Measurements from ENCODE around the gene VTA1. TPM values are rescaled to one million over a fixed set of nuclear protein-coding genes. Genes with fewer than 3 reads are reported as not detected.
"Not testable (repeated sequence)": the region's sequence is repeated elsewhere in the genome, so short reads cannot be mapped to it uniquely, and the experiment has no call there.

Gene VTA1, protein sequence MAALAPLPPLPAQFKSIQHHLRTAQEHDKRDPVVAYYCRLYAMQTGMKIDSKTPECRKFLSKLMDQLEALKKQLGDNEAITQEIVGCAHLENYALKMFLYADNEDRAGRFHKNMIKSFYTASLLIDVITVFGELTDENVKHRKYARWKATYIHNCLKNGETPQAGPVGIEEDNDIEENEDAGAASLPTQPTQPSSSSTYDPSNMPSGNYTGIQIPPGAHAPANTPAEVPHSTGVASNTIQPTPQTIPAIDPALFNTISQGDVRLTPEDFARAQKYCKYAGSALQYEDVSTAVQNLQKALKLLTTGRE
- 43.9 and 46.0 TPM in 2 replicates for total RNA-seq (2014; rRNA removed; shearing (Covaris generic))
- polyA plus RNA-seq (2014; cell fraction: nucleus; rRNA removed), result 18.2 and 39.5 TPM in 2 replicates

DNA sequence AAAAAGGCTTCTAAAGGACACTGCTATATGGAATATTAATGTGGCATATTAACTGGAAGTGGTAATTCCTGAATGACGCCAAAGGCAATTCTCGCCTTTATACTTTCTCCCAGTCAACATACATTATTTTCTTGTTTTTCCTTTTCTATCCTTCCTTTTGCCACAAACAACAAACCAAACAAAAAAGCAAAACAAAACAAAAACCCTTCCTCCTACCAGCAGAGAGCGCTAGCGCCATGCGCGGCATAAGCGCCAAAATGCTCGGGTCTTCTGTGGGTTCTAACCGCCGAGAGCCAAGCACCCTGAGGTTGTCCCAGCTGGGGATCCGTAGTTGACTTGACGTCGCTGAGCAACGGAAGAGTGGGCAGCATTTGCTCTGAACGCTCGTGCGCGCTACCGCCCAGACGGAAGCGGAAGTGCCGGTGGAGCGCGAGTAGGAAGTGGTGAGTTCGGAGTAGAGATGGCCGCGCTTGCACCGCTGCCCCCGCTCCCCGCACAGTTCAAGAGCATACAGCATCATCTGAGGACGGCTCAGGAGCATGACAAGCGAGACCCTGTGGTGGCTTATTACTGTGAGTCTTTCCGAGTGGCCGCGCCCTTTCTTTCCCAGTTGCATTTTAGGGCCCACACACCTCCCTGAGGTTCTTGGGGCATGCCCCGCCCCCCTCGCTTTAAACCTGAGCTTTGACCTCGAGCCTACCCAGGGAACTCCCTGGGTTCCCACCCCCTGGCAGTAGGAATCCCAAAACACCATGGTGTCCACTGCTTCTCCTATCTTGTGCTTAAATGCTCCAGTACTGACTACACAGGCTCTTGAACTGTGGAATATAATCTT is at the start of gene VTA1, which contains the start of gene NMBR:
Gene VTA1, plus strand, starts transcription at position 436 of the 835 bp plus-strand sequence. Its CDS starts 25 bp downstream, at position 461.
Gene NMBR, minus strand, starts transcription at position 295 of the 835 bp plus-strand sequence. CDS start 58,464 bp downstream, outside the sequence.
- peak; percentile 96 for DNase-seq (ENCODE audit: extremely low read depth, low read depth)

DNA sequence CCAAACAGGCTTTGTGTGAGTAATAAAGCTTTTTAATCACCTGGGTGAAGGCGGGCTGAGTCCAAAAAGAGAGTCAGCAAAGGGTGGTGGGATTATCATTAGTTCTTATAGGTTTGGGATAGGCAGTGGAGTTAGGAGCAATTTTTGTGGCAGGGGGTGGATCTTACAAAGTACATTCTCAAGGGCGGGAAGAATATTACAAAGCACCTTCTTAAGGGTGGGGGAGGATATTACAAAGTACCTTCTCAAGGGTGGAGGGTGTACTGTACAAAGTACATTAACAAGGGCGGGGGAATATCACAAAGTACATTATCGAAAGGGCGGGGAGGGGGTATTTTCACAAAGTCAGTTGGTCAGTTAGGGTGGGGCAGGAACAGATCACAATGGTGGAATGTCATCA is 42.2 kb upstream of the VTA1 start:
- DNase-seq (ENCODE audit: extremely low read depth, low read depth), result not testable (repeated sequence)

DNA sequence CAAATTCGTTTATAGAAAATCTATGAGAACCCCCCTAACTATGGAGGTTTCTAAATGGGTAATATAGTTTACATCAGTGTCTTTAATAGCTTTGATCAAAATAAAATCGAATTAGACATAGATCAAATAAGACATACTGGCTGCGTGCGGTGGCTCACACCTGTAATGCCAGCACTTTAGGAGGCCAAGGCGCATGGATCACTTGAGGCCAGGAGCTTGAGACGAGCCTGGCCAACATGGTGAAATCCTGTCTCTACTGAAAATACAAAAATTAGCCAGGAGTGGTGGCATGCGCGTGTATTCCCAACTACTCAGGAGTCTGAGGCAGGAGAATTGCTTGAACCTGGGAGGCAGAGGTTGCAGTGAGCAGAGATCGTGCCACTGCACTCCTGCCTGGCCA is 36.2 kb upstream of the VTA1 start:
- DNase-seq (ENCODE audit: extremely low read depth, low read depth), result not testable (repeated sequence)

DNA sequence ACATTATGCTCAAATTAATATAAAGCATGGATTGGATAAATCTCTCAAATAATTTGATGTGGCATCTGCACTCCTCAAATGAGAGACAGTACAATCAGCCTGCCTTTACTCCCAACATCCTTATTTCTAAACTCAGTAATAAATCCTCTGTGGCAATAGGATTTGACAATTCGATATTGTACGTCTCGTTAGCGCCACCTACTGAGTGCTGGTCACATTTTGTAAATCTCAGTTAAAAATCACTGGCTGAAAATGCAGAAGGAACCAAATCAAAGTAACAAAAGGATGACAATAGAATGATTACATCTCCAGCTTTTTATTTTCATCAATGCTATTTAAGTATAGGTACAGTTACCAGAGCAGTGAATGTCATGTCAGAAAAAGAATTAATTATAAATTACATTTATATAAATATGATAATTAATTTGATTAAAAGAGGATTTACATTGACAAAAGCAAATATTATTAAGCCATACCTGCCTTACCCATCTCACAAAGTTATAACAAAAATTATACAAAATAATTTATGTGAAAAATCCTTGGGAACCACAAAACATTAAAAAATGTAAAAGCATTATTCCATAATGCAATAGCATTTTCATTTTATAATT is 34.5 kb upstream of the VTA1 start:
- DNase-seq (ENCODE audit: extremely low read depth, low read depth), result peak; percentile 56

DNA sequence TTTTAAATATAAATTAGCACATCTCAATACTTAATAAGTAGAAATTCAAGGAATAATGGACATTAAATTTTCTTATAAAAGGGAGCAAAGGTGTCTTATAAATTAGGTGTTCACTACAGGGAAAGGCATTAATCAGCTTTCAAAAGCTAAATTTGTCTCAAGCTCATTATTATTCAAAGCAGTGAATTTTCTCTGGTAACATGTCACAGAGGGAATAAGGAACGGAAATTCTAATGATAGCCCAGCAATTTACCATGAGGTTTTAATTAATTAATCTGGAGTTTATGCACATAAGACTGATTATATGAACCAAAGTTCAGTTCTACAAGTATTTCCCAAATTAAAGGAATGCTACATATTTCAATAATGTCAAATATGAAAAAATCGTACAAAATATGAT is 29.7 kb upstream of the VTA1 start:
- DNase-seq (ENCODE audit: extremely low read depth, low read depth), result no peak

DNA sequence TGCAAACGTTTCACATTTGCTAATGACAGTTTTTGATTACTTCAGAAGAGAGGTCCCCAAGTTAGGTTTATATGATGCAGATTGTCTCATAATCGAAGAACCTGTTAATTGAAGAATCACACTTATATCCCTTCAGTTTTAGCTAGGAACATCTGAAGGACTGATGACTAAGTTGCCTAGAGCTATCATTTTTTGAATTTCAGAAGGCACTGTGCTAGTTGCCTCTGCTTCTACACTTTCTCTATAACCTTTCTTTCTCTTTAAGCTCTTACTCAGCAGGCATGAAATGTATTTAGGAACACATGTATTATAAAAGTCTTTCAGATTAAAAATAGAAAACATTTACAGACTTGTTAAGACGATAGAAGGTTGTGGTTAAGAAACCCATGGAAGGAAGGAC is 28.7 kb upstream of the VTA1 start:
- no peak for DNase-seq (ENCODE audit: extremely low read depth, low read depth)

DNA sequence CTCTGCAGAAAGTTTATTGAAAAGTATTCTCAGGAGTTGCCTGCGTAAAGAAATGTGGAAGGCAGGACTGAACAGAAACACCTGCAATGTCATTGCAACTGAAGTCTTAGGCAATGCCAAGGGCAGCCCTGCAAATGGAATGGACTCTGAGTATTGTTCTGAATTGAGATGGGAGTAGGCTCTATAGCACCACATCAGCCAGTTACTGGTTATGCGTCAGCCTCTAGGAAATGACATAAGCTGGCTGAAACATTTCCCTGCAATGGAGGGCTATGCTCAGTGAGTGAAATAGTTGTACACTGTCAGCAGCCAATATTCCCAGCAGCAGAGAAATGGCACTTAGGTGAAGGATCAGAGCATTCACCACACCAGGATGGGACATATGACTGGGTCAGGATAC is 28.1 kb upstream of the VTA1 start:
- DNase-seq (ENCODE audit: extremely low read depth, low read depth), result no peak

DNA sequence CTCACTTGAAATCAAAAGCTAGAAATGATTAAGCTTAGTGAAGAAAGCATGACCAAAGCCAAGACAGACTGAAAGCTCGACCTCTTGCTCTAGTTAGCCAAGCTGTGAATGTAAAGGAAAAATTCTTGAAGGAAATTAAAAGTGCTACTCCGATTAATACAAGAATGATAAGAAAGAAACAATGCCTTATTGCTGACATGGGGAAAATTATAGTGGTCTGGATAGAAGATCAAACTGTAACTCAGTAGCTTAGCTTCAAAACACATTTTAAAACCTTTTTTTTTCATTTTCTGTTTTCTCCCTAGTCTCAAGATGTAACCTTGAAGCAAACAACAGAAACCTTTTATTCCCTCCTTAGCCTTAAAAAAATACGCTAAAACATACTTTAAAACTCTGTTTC is 25.7 kb upstream of the VTA1 start:
- DNase-seq (ENCODE audit: extremely low read depth, low read depth), result no peak

DNA sequence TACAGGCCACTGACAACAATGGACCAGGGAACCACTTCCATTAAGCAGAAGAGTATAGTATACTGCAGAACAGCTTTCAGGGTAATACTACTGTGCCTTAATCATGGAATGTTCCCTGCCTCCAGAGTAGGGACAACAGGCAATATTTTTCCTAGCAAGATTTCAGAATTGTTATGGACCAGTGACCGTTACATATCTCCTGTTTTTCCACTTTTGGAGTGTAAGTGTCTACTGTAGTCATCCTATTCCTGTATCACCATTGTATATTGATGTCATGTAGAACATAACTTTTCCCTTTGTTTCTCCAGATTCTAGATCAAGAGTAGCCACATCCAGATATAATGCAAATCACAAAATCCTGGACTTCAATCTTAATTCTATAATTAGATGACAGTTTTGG is 16.2 kb upstream of the VTA1 start:
- no peak for DNase-seq (ENCODE audit: extremely low read depth, low read depth)

DNA sequence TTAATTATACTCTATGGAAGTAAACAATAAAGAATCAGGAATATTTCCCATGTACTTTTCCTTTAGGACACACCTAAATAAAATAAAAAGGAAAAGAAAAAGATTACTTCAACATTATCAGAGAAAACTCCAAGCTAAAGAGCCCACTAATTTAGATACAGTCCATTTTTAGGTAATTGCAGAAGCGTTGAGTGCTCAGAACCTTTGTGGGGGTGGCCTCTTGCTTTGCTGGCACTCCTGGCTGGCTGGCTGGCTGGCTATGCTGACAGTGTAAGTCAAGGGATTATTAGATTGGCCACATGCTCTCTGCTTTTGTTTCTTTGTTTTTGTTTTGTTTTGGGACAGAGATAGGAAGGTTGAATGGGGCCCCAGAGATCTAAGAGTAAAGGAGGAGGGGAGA is 14.4 kb upstream of the VTA1 start, which contains the start of gene GJE1:
Gene GJE1, plus strand, starts transcription at position 301 of the 400 bp plus-strand sequence. CDS start 234 bp downstream, outside the sequence.
- DNase-seq (ENCODE audit: extremely low read depth, low read depth), result no peak

DNA sequence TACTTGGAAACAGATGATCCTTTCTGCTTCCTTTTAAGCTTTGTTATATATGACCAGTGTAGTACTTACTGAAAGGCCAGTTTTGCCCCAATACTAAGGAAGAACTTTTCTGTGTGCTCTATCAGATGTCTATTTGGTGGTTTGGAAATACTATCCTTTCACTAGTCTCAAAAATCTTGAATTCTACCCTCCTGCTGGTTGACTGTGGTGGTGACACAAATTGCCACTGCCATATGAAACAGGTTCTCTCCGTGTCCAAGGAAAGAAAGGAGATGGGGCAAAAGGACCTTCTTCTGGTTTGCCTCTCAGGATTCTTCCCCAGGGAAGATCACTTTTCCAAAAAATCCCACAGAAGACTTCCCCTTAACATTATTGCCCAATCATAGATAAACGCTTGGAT is 8.2 kb upstream of the VTA1 start:
- DNase-seq (ENCODE audit: extremely low read depth, low read depth), result no peak

DNA sequence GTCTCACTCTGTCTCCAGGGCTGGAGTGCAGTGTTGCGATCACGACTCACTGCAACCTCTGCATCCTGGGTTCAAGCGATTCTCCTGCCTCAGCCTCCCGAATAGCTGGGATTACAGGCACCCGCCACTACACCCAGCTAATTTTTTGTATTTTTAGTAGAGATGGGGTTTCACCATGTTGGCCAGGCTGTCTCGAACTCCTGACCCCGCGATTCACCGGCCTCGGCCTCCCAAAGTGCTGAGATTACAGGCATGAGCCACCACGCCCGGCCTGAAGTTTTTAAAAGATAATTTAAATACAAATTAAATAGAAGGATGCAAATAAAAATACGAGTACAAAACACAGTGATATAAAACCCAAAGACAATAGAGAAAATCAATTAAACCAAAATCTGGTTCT is 5.5 kb upstream of the VTA1 start:
- DNase-seq (ENCODE audit: extremely low read depth, low read depth), result not testable (repeated sequence)

DNA sequence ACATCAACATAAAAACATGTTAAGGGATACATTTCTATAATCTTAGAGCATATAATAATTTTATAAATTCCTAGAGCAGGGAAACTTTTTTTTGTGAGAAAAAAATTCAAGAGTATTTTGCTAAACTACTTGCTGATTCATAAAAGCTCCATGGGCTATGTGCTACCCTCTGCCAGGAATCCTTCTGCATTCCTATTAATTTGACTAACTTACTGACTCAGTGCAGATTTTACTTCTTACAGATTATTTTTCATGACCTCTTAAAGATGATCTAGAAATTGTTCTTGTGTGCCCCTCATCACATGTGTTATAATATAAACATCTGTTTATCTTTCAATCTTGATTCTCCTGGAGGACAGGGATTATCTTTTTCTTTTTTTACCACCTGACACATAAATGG is 5.7 kb downstream of the VTA1 start:
- no peak for DNase-seq (ENCODE audit: extremely low read depth, low read depth)

DNA sequence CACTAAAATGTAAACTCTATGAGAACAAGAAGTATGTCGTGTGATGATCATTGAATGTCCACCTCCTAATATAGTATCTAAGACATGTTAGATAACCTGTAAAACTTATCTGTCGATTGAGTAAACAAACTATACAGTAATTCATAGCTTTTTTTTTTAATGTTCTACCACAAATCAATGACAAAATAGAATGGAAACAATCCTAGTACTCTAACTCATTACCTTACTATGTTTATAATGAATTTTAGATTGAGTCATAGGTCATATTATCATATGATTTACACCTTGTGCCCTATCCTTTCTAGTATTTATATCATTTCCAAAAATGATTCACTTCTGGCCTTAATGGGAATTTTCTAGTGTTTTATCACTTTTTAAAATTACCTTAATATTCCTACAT is 6.1 kb downstream of the VTA1 start:
- no peak for DNase-seq (ENCODE audit: extremely low read depth, low read depth)

DNA sequence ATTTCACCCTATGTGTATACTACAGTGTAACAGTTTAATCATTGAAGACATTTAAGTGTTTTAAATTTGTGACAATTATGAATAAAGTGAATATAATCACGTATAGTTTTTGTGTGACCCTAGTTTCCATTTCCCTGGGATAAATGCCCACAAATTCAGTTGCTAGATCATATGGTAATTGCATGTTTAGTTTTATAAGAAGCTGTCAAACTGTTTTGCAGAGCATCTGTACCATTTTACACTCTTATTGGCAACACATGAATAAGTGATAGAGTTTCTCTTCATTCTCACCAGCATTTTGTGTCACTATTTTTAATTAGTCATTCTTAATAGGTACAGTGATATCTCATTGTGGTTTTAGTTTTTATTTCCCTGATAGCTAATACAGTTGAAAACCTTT is 7.3 kb downstream of the VTA1 start:
- no peak for DNase-seq (ENCODE audit: extremely low read depth, low read depth)

DNA sequence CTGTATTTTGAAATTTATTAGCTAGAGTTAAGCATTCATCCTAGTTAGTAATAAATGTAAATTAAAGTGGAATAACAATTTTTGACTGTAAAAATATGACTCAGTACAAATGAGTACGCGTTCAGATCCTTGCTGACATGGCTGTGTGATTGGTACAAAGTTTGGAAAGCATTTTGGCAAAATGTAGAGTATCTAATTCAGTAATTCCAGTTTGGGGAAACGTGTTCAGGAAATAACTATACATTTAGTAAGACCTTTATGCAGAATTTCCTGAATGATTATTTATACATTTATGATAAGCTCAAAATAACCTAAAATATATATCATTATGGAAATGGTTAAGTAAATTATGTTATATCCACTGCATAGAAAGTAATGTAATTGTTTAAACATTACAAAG is 8.0 kb downstream of the VTA1 start:
- DNase-seq (ENCODE audit: extremely low read depth, low read depth), result no peak

DNA sequence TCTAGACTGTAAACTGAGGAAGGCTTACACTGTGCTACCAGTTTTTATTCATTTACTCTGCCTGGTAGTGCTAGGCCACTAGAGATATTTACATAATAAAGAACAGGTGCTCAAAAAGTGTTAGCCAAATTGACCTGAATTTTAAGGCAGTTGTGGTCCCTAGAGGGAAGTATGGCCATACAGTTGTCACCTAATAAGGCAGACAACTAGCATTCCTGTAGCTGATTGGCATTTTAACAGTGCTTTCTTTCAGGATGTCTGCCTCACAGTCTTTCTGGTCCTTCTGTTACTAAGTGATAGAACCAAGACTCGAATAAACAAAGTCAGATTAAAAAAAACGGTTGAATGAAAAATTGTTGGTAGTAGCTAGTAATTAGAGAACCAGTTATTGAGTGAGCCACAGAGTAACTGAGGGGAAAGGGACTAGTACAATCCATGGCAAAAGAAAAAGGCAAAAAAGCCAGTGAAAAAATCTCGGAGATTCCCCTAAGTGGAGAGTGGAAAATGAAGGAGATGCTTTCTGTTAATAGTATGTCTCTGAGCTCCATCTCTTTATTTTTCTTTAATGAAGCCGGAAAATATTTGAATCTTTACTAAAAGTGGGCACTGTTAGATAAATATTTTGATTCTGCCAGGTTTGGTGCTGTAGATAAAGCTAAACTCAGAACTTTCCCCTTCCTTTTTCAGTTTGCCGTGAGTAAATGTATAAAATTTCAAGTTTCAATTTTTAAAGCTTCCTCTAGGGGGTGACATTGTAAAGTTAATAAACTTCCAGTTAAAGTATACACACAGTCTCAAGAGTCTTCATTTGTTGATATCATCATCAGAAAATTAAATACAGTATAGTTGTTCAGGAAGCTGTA is 9.1 kb downstream of the VTA1 start:
- DNase-seq (ENCODE audit: extremely low read depth, low read depth), result no peak

DNA sequence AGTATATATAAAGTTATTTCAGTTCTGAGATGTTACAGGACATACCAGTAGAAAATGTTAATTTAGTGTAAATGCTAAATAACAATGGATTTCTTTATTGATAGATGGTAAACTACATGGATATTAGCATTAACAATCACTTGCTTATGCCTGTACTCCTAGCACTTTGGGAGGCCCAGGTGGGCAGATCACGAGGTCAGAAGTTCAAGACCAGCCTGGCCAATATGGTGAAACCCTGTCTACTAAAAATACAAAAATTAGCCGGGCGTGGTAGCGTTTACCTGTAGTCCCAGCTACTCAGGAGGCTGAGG is 9.7 kb downstream of the VTA1 start:
- DNase-seq (ENCODE audit: extremely low read depth, low read depth), result not testable (repeated sequence)

DNA sequence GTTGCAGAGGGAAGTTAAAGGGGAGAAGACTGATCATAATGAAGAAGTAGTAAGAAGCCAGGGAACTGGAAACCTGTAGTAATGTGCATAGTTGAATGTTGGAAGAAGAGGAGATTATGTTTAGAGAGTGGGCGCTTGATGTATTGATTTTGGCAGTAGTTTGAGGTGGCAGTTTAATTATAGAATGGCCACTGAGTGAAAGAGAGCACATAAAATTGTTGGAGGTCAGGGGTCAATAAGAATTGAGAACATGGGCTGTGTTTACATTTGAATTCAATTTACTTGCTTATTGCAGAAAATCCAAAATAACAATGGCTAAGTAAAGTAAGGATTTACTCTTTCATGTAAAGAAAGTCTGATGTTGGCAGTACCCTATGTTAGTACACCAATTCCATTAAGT is 15.7 kb downstream of the VTA1 start:
- no peak for DNase-seq (ENCODE audit: extremely low read depth, low read depth)

DNA sequence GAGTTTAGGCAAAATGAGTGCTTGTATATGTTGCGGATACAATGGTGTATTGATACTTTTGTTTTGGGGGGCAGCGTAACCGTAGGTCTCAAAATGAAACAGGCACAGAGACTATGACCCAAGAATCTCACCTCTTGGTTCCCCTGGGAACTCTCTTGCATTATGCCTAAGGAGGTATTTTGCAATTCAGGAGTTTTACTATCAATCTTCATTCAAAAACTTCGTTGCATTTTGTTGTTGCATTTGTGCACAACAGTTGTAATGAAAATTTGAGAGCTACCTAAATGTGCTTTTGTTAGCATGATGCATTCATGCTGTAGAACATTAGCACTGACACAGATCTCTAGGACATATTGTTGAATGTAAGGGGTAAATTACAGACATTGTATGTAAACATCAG is 18.2 kb downstream of the VTA1 start:
- DNase-seq (ENCODE audit: extremely low read depth, low read depth), result no peak
